Liver (tissue), 9 donors: ENCODE results near the gene SLC6A18. TPM values are rescaled to one million over a fixed set of nuclear protein-coding genes. Genes with fewer than 3 reads are reported as not detected.
"Not testable (repeated sequence)": the region's sequence is repeated elsewhere in the genome, so short reads cannot be mapped to it uniquely, and the experiment has no call there.

ENCODE experiments used
- DNase-seq: peaks from one replicate; pipeline ENCODE4 v3.0.0-alpha.2; 2017; ENCODE audit warnings: low spot score
- H3K27ac ChIP-seq, 2 donors: one replicate each; pipeline ENCODE4 v1.7.0; 2013; ENCODE audit warnings: inconsistent platforms in 2 of 2, low read length in 2 of 2, control low read depth in 1 of 2, low read depth in 1 of 2, mild to moderate bottlenecking in 1 of 2
- H3K27me3 ChIP-seq, 4 donors: one replicate each; pipeline versions ENCODE4 v1.6.1 to v1.7.0; 2013; ENCODE audit warnings: low read length in 3 of 4, inconsistent platforms in 1 of 4, mild to moderate bottlenecking in 1 of 4, moderate library complexity in 1 of 4; ENCODE audit not compliant: control insufficient read depth in 4 of 4, insufficient read depth in 4 of 4
- H3K36me3 ChIP-seq, 4 donors: one replicate each; pipeline versions ENCODE4 v1.6.1 to v1.7.0; 2013; ENCODE audit warnings: low read length in 3 of 4, mild to moderate bottlenecking in 3 of 4, low read depth in 1 of 4, moderate library complexity in 1 of 4; ENCODE audit not compliant: control insufficient read depth in 4 of 4, insufficient read depth in 3 of 4
- H3K4me1 ChIP-seq, 4 donors: one replicate each; pipeline versions ENCODE4 v1.6.1 to v1.7.0; 2013; ENCODE audit warnings: low read length in 3 of 4, mild to moderate bottlenecking in 3 of 4, moderate library complexity in 1 of 4; ENCODE audit not compliant: control insufficient read depth in 4 of 4, insufficient read depth in 4 of 4
- H3K4me3 ChIP-seq, 3 donors: one replicate each; pipeline versions ENCODE4 v1.6.1 to v1.7.0; 2013; ENCODE audit warnings: low read length in 3 of 3, control low read depth in 1 of 3, low read depth in 1 of 3, mild to moderate bottlenecking in 1 of 3
- H3K9ac ChIP-seq, 2 donors: one replicate each; pipeline ENCODE4 v1.7.0; 2013; ENCODE audit warnings: low read length in 2 of 2, mild to moderate bottlenecking in 2 of 2, moderate library complexity in 2 of 2, control low read depth in 1 of 2, low read depth in 1 of 2
- H3K9me3 ChIP-seq, 4 donors: one replicate each; pipeline versions ENCODE4 v1.6.1 to v1.7.0; 2013; ENCODE audit warnings: low read length in 3 of 4; ENCODE audit not compliant: control insufficient read depth in 4 of 4
- ATF3 ChIP-seq: IDR thresholded peaks from 2 replicates; pipeline ENCODE4 v1.6.1; 2016; ENCODE audit warnings: antibody characterized with exemption
- EGR1 ChIP-seq, 2 donors: IDR thresholded peaks; 2 replicates each; pipeline ENCODE4 v1.6.1; 2016 to 2018; ENCODE audit warnings: antibody characterized with exemption in 2 of 2, low read depth in 2 of 2
- FOXA1 ChIP-seq: IDR thresholded peaks from 2 replicates; pipeline ENCODE4 v1.6.1; 2016; ENCODE audit warnings: antibody characterized with exemption
- FOXA2 ChIP-seq: IDR thresholded peaks from 2 replicates; pipeline ENCODE4 v1.6.1; 2016; ENCODE audit warnings: antibody characterized with exemption
- GABPA ChIP-seq, 2 donors: IDR thresholded peaks in 1 of 2; conservative IDR thresholded peaks in 1 of 2; 2 replicates each; pipeline ENCODE4 v1.6.1; 2016; ENCODE audit warnings: antibody characterized with exemption in 2 of 2, mild to moderate bottlenecking in 1 of 2, moderate library complexity in 1 of 2
- HNF4A ChIP-seq, 2 donors: conservative IDR thresholded peaks; 2 replicates each; pipeline ENCODE4 v1.6.1; 2016; ENCODE audit warnings: antibody characterized with exemption in 2 of 2, mild to moderate bottlenecking in 2 of 2
- HNF4G ChIP-seq: IDR thresholded peaks from 2 replicates; pipeline ENCODE4 v1.6.1; 2016; ENCODE audit warnings: antibody characterized with exemption
- JUND ChIP-seq, 2 donors: IDR thresholded peaks; 2 replicates each; pipeline ENCODE4 v1.6.1; 2016; ENCODE audit warnings: antibody characterized with exemption in 2 of 2
- NR2F2 ChIP-seq: IDR thresholded peaks from 2 replicates; pipeline ENCODE4 v1.6.1; 2016; ENCODE audit warnings: antibody characterized with exemption
- RAD21 ChIP-seq, 2 donors: IDR thresholded peaks; 2 replicates each; pipeline ENCODE4 v1.6.1; 2016; ENCODE audit warnings: antibody characterized with exemption in 2 of 2, mild to moderate bottlenecking in 2 of 2
- REST ChIP-seq: IDR thresholded peaks from 2 replicates; pipeline ENCODE4 v1.6.1; 2016; ENCODE audit warnings: antibody characterized with exemption, mild to moderate bottlenecking
- RXRA ChIP-seq, 2 donors: IDR thresholded peaks; 2 replicates each; pipeline ENCODE4 v1.6.1; 2017 to 2018; ENCODE audit warnings: antibody characterized with exemption in 2 of 2, mild to moderate bottlenecking in 1 of 2
- SP1 ChIP-seq: IDR thresholded peaks from 2 replicates; pipeline ENCODE4 v1.6.1; 2018; ENCODE audit warnings: antibody characterized with exemption, mild to moderate bottlenecking
- TAF1 ChIP-seq: conservative IDR thresholded peaks from 2 replicates; pipeline ENCODE4 v1.6.1; 2016; ENCODE audit warnings: antibody characterized with exemption, mild to moderate bottlenecking
- YY1 ChIP-seq: IDR thresholded peaks from 2 replicates; pipeline ENCODE4 v1.6.1; 2016; ENCODE audit warnings: antibody characterized with exemption, mild to moderate bottlenecking
- ZBTB33 ChIP-seq: IDR thresholded peaks from 2 replicates; pipeline ENCODE4 v1.6.1; 2016; ENCODE audit warnings: antibody characterized with exemption
- WGBS: extraction: QIAGEN DNeasy Blood & Tissue Kit; methylation state at CpG from one replicate; pipeline ENCODE4 v1.1.7; 2013; 5-methylcytosine and 5-hydroxymethylcytosine counted together
- polyA plus RNA-seq, 2 donors: library from polyadenylated mRNA; stranded (reverse) in 1 of 2; unstranded in 1 of 2; fragments of 200-250 nt in 1 of 2; fragments of >200 nt in 1 of 2; fragmentation: Nextera tagmentation in 1 of 2; extraction: Ambion mirVana in 1 of 2; gene quantifications; one replicate each; pipeline versions ENCODE4 v1.2.1 to v1.2.3, GENCODE V29; 2013 to 2015
- total RNA-seq, 2 donors: library from RNA; depleted of rRNA; stranded (reverse); fragments of >200 nt; gene quantifications; one replicate each; pipeline ENCODE4 v1.2.3, GENCODE V29; 2014
- TF ChIP-seq, protein P1 (sequence below): IDR thresholded peaks from 2 replicates; pipeline ENCODE4 v1.6.1; 2016; ENCODE audit warnings: antibody characterized with exemption
- TF ChIP-seq, protein P2 (sequence below): fragments of 150-350 bp; IDR thresholded peaks from 2 replicates; pipeline ENCODE4 v1.5.1; 2017; ENCODE audit warnings: improper control_type of control experiment, low read depth, low read length; ENCODE audit not compliant: missing input control
- donor health status: healthy.
- donor health status: healthy.
- donor health status: healthy.
- donor health status: healthy.
- donor health status: healthy.

Gene SLC6A18
- total and polyA plus RNA-seq, 4 donors, result not detected

- no peak for TF ChIP-seq REST
- TF ChIP-seq SP1, result no peak
- TF ChIP-seq, protein P1, sequence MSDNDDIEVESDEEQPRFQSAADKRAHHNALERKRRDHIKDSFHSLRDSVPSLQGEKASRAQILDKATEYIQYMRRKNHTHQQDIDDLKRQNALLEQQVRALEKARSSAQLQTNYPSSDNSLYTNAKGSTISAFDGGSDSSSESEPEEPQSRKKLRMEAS, result no peak
- no peak for TF ChIP-seq GABPA (IDR thresholded peaks at IDR 0.05 in 1 of 2, conservative IDR thresholded peaks at IDR 0.05 in 1 of 2)
- no peak for TF ChIP-seq FOXA1
These were observed 40.6 kb downstream of the SLC6A18 start (continued) for GRCh38 chr5:1265461-1266455.

- Histone ChIP-seq H3K9ac (no peak overlapping the region), H3K4me1 (no peaks in the 10 kb centered on the region), H3K9me3 (peaks cover 0 to 3% (median 0%) of the 10 kb centered on the region in 4 donors), H3K36me3 (no peaks in the 10 kb centered on the region), H3K27ac (no peak overlapping the region), H3K27me3 (no peaks in the 10 kb centered on the region), H3K4me3 (no peak overlapping the region)
- WGBS, result 83% methylated on average over 9 of the region's 9 CpGs
- TF ChIP-seq FOXA2 (no peak), RXRA (IDR thresholded peaks at IDR 0.05) (no peak), JUND (IDR thresholded peaks at IDR 0.05) (no peak), FOXA1 (no peak), YY1 (no peak), ZBTB33 (no peak), NR2F2 (no peak), SP1 (no peak), HNF4A (conservative IDR thresholded peaks at IDR 0.05) (no peak), ATF3 (no peak), HNF4G (no peak), RAD21 (IDR thresholded peaks at IDR 0.05) (no peak), EGR1 (IDR thresholded peaks at IDR 0.05; ENCODE audit: low read depth in 2 of 2) (no peak), TAF1 (no peak), REST (no peak), GABPA (IDR thresholded peaks at IDR 0.05 in 1 of 2, conservative IDR thresholded peaks at IDR 0.05 in 1 of 2) (no peak)
- TF ChIP-seq, protein P1, result no peak
- TF ChIP-seq, protein P2, sequence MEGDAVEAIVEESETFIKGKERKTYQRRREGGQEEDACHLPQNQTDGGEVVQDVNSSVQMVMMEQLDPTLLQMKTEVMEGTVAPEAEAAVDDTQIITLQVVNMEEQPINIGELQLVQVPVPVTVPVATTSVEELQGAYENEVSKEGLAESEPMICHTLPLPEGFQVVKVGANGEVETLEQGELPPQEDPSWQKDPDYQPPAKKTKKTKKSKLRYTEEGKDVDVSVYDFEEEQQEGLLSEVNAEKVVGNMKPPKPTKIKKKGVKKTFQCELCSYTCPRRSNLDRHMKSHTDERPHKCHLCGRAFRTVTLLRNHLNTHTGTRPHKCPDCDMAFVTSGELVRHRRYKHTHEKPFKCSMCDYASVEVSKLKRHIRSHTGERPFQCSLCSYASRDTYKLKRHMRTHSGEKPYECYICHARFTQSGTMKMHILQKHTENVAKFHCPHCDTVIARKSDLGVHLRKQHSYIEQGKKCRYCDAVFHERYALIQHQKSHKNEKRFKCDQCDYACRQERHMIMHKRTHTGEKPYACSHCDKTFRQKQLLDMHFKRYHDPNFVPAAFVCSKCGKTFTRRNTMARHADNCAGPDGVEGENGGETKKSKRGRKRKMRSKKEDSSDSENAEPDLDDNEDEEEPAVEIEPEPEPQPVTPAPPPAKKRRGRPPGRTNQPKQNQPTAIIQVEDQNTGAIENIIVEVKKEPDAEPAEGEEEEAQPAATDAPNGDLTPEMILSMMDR, result no peak
- no peak for DNase-seq
These were observed 41.6 kb downstream of the SLC6A18 start for GRCh38 chr5:1266791-1267190.

- not testable (repeated sequence) for DNase-seq, H3K9me3 ChIP-seq, H3K27ac ChIP-seq, H3K4me1 ChIP-seq, H3K4me3 ChIP-seq, H3K27me3 ChIP-seq, H3K36me3 ChIP-seq, H3K9ac ChIP-seq
- 92% methylated on average over 5 of the region's 5 CpGs for WGBS
These were observed 42.3 kb downstream of the SLC6A18 start for GRCh38 chr5:1267464-1267863.
